Upper lobe of left lung (tissue), 4 donors: Measurements from ENCODE around the gene MAP2K5.

Experiments used
- POLR2A ChIP-seq, 4 donors: fragments of 450-650 bp; IDR thresholded peaks; one replicate each; pipeline ENCODE4 v1.5.1; 2016 to 2017; ENCODE audit warnings: antibody characterized with exemption in 4 of 4, mild to moderate bottlenecking in 2 of 4
- POLR2AphosphoS5 ChIP-seq, 2 donors: sonication (generic); formaldehyde crosslinking; IDR thresholded peaks; one replicate each; pipeline ENCODE4 v1.5.1; 2017; ENCODE audit warnings: antibody characterized with exemption in 2 of 2
- TF ChIP-seq, protein P1 (sequence below), 6 experiments: fragments of 450-650 bp in 4 of 6; fragments of 200-600 bp in 2 of 6; sonication (generic) in 2 of 6; IDR thresholded peaks; one replicate each; pipeline ENCODE4 v1.5.1; 2016 to 2019; ENCODE audit warnings: antibody characterized with exemption in 6 of 6

DNA sequence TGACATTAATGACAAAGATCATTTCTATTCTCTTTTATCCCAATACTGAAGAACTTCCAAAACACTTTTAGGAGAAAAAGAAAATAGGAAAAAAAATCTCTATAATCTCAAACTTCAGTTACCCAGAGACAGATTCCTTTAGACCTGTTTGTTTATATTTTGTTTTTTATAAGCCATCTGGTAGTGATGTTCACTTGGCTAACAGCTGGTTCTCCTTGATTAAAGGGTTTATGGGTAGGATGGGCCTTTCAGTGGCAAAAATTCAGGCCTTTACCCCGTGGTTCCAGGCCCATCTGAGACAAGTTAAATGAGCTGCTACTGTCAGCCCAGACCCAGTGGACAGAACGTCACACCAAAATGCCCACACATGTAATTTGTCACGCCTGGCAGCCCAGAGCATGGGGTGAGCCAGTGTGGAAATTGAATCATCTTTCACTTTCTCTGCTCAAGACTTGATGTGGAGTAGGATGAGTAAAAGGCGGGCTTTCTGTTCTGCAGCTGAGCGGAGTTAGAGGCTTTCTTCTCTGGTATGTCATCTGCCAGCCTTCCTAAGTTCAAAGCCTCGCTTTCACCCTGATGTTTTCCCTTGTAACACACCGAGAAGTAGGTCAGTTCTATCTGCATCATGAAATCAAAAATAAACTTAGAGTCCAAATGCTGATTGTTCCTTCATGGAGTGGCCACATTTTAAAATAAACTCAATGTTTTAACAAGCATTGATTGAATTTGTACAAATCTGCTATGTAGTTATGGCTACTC, 220.3 kb downstream of the MAP2K5 start:
- TF ChIP-seq, protein P1, sequence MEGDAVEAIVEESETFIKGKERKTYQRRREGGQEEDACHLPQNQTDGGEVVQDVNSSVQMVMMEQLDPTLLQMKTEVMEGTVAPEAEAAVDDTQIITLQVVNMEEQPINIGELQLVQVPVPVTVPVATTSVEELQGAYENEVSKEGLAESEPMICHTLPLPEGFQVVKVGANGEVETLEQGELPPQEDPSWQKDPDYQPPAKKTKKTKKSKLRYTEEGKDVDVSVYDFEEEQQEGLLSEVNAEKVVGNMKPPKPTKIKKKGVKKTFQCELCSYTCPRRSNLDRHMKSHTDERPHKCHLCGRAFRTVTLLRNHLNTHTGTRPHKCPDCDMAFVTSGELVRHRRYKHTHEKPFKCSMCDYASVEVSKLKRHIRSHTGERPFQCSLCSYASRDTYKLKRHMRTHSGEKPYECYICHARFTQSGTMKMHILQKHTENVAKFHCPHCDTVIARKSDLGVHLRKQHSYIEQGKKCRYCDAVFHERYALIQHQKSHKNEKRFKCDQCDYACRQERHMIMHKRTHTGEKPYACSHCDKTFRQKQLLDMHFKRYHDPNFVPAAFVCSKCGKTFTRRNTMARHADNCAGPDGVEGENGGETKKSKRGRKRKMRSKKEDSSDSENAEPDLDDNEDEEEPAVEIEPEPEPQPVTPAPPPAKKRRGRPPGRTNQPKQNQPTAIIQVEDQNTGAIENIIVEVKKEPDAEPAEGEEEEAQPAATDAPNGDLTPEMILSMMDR (IDR thresholded peaks at IDR 0.05), result no peak
- no peak for TF ChIP-seq POLR2A (IDR thresholded peaks at IDR 0.05)
- no peak for TF ChIP-seq POLR2AphosphoS5 (IDR thresholded peaks at IDR 0.05)
